C4-2B (cell line): ENCODE data around the gene MRPL50.

ENCODE experiments used
- CTCF ChIP-seq: fragments of 450-650 bp; conservative IDR thresholded peaks from 2 replicates; pipeline ENCODE4 v1.5.1; 2017; ENCODE audit warnings: mild to moderate bottlenecking
- ZFX ChIP-seq: fragments of 450-650 bp; IDR thresholded peaks from 2 replicates; pipeline ENCODE4 v1.6.1; 2017

- no peak for TF ChIP-seq CTCF
- TF ChIP-seq ZFX, result no peak
These were observed 28.9 kb upstream of the MRPL50 start for GRCh38 chr9:101427358-101427757.
